Uterus (tissue), 2 donors: ENCODE measurements around the gene NUTM1.

Source experiments
- POLR2A ChIP-seq, 2 donors: fragments of 450-650 bp; IDR thresholded peaks; one replicate each; pipeline ENCODE4 v1.6.1; 2016; ENCODE audit warnings: antibody characterized with exemption in 2 of 2, mild to moderate bottlenecking in 1 of 2, moderate library complexity in 1 of 2
- TF ChIP-seq, protein P1 (sequence below), 4 experiments: fragments of 200-600 bp in 2 of 4; fragments of 450-650 bp in 2 of 4; sonication (generic) in 2 of 4; IDR thresholded peaks; one replicate each; pipeline ENCODE4 v1.5.1; 2016 to 2019; ENCODE audit warnings: antibody characterized with exemption in 4 of 4, mild to moderate bottlenecking in 2 of 4, moderate library complexity in 1 of 4

DNA sequence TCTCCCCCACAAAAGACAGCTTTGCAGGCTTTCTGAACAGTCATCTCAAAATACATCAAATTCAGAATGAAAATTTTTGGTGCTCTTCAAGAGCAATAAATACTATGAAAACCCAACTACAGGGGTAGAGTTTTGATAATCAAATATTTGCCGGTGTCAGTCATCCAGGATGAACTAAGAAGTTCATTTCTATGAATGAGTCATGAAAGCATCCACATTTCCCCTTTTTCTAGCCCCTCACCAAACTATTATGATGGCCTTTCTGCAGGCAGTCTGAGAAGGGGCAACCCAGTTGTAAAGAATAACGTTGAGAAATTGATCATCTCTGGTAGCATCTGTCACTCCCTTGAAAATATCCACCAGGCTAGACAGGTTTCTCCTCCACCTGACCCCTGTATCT lies 27.0 kb downstream of the NUTM1 start:
- TF ChIP-seq, protein P1, sequence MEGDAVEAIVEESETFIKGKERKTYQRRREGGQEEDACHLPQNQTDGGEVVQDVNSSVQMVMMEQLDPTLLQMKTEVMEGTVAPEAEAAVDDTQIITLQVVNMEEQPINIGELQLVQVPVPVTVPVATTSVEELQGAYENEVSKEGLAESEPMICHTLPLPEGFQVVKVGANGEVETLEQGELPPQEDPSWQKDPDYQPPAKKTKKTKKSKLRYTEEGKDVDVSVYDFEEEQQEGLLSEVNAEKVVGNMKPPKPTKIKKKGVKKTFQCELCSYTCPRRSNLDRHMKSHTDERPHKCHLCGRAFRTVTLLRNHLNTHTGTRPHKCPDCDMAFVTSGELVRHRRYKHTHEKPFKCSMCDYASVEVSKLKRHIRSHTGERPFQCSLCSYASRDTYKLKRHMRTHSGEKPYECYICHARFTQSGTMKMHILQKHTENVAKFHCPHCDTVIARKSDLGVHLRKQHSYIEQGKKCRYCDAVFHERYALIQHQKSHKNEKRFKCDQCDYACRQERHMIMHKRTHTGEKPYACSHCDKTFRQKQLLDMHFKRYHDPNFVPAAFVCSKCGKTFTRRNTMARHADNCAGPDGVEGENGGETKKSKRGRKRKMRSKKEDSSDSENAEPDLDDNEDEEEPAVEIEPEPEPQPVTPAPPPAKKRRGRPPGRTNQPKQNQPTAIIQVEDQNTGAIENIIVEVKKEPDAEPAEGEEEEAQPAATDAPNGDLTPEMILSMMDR (IDR thresholded peaks at IDR 0.05), result no peak
- no peak for TF ChIP-seq POLR2A (IDR thresholded peaks at IDR 0.05)
